Gastrocnemius medialis (tissue), 4 donors: ENCODE results near the gene ATP6V0D1.

Source experiments
- POLR2A ChIP-seq, 2 donors: fragments of 450-650 bp; IDR thresholded peaks; one replicate each; pipeline ENCODE4 v1.6.1; 2017; ENCODE audit warnings: antibody characterized with exemption in 2 of 2, mild to moderate bottlenecking in 2 of 2, moderate library complexity in 2 of 2
- TF ChIP-seq, protein P1 (sequence below), 5 experiments: fragments of 450-650 bp in 3 of 5; fragments of 200-600 bp in 2 of 5; sonication (generic) in 2 of 5; IDR thresholded peaks in 4 of 5; conservative IDR thresholded peaks in 1 of 5; 1 replicate in 4 of 5; 2 replicates in 1 of 5; pipeline ENCODE4 v1.5.1; 2016 to 2019; ENCODE audit warnings: antibody characterized with exemption in 5 of 5, mild to moderate bottlenecking in 3 of 5, moderate library complexity in 3 of 5

DNA sequence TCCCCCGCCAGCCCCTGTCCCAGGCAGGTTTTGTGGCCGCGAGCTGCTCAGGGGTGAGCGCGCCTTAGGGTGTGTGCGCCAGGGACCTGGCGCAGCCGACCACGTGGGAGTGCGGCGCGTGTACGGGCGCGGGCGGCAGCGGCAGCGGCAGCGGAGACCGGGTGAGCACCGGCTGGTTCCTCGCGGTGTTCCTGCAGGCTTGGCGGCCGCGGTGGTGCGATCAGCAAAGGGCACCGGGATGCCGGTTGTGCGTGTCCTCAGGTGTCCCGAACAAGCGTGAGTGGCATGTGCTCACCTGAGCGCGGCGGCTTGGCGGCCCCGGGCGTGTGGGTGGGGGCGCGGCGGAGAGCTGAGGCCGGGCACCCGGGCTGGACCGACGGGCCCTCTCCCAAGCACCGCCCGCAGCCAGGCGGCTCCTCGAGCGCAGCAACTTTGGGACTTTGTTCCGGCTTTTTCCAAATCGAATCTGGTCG lies 50.4 kb downstream of the ATP6V0D1 start:
- no peak for TF ChIP-seq POLR2A (IDR thresholded peaks at IDR 0.05)
- TF ChIP-seq, protein P1, sequence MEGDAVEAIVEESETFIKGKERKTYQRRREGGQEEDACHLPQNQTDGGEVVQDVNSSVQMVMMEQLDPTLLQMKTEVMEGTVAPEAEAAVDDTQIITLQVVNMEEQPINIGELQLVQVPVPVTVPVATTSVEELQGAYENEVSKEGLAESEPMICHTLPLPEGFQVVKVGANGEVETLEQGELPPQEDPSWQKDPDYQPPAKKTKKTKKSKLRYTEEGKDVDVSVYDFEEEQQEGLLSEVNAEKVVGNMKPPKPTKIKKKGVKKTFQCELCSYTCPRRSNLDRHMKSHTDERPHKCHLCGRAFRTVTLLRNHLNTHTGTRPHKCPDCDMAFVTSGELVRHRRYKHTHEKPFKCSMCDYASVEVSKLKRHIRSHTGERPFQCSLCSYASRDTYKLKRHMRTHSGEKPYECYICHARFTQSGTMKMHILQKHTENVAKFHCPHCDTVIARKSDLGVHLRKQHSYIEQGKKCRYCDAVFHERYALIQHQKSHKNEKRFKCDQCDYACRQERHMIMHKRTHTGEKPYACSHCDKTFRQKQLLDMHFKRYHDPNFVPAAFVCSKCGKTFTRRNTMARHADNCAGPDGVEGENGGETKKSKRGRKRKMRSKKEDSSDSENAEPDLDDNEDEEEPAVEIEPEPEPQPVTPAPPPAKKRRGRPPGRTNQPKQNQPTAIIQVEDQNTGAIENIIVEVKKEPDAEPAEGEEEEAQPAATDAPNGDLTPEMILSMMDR (IDR thresholded peaks at IDR 0.05 in 4 of 5, conservative IDR thresholded peaks at IDR 0.05 in 1 of 5) = no peak
